K562 (cell line): Measurements from ENCODE around the gene SH2B2. TPM values are rescaled to one million over a fixed set of nuclear protein-coding genes. Genes with fewer than 3 reads are reported as not detected.

ENCODE experiments used
- ATAC-seq: fragments of 200-7000 bp; cut with Tn5 transposase; 3 replicates; pipeline ENCODE4 v1.9.1; 2020; ENCODE audit warnings: moderate library complexity
- BruUV-seq: library from RNA; stranded (reverse); fragments of 400-500 nt; replicated peaks from 2 replicates; lab custom pipeline; 2021; lab: Mats Ljungman, UMichigan
- CTCF ChIA-PET: fragments of 300-600 bp; formaldehyde crosslinking; extraction: SDS; loops from one replicate; lab custom pipeline; 2021; ENCODE audit warnings: low intra/inter-chr PET ratio; lab: Yijun Ruan, JAX
- POLR2A ChIA-PET: fragments of 300-600, 350-650 bp; sonication (Branson Sonifier 250); formaldehyde crosslinking; extraction: SDS; loops from one replicate; lab custom pipeline; 2021; ENCODE audit warnings: antibody characterized with exemption, inconsistent platforms; lab: Yijun Ruan, JAX
- DNase-seq, 4 experiments: peaks; one replicate each; pipeline versions ENCODE4 v3.0.0 to v3.0.0-alpha.2; 2011 to 2018; ENCODE audit warnings: low spot score in 3 of 4, mixed read lengths in 3 of 4; ENCODE audit errors: extremely low read depth in 1 of 4
- FAIRE-seq: peaks from 2 replicates; lab custom pipeline; 2011; peaks lifted over from hg19 to GRCh38; lab: Jason Lieb, UNC
- H2AFZ ChIP-seq: 2 replicates; pipeline ENCODE4 v1.6.0; 2011; ENCODE audit warnings: low read depth, low read length, control low read depth, inconsistent platforms
- H3K27ac ChIP-seq: fragments of 200-600 bp; 3 replicates; pipeline ENCODE4 v1.8.0; 2011; ENCODE audit warnings: low read depth, mild to moderate bottlenecking, control low read depth, inconsistent platforms, low read length, moderate library complexity, mixed read lengths; ENCODE audit errors: extremely low read depth
- H3K27me3 ChIP-seq, 2 experiments: fragments of 300-600 bp in 1 of 2; 2 replicates in 1 of 2; 3 replicates in 1 of 2; pipeline versions ENCODE4 v1.6.0 to v1.8.0; 2011; ENCODE audit warnings: inconsistent platforms in 2 of 2, low read length in 2 of 2, mild to moderate bottlenecking in 1 of 2, mixed read lengths in 1 of 2, moderate library complexity in 1 of 2; ENCODE audit not compliant: control insufficient read depth in 2 of 2, insufficient read depth in 2 of 2
- H3K36me3 ChIP-seq: fragments of 300-600 bp; 3 replicates; pipeline ENCODE4 v1.8.0; 2011; ENCODE audit warnings: mild to moderate bottlenecking, low read length, inconsistent platforms; ENCODE audit not compliant: control insufficient read depth, insufficient read depth
- H3K4me1 ChIP-seq, 2 experiments: fragments of 200-600 bp in 1 of 2; replicated peaks in 1 of 2; 2 replicates in 1 of 2; 3 replicates in 1 of 2; pipeline versions ENCODE4 v1.5.1 to v1.8.0; 2011; ENCODE audit warnings: inconsistent platforms in 2 of 2, low read length in 2 of 2, mild to moderate bottlenecking in 1 of 2, mixed read lengths in 1 of 2, moderate library complexity in 1 of 2; ENCODE audit not compliant: control insufficient read depth in 2 of 2, insufficient read depth in 2 of 2
- H3K4me2 ChIP-seq: 2 replicates; pipeline ENCODE4 v1.6.1; 2011; ENCODE audit warnings: low read length, control low read depth, inconsistent platforms, mixed read lengths; ENCODE audit not compliant: insufficient read depth
- H3K4me3 ChIP-seq: fragments of 200-600 bp; sonication (generic), shearing (Covaris generic); 2 replicates; pipeline ENCODE4 v1.5.1; 2016; ENCODE audit warnings: control low read depth, inconsistent platforms
- H3K79me2 ChIP-seq: fragments of 200-600 bp; 3 replicates; pipeline ENCODE4 v1.8.0; 2011; ENCODE audit warnings: low read length, inconsistent platforms; ENCODE audit not compliant: control insufficient read depth, insufficient read depth
- H3K9ac ChIP-seq, 2 experiments: 2 replicates each; pipeline versions ENCODE4 v1.6.0 to v1.6.1; 2011; ENCODE audit warnings: low read depth in 2 of 2, low read length in 2 of 2, control low read depth in 1 of 2, inconsistent platforms in 1 of 2, mild to moderate bottlenecking in 1 of 2, mixed read lengths in 1 of 2; ENCODE audit not compliant: insufficient read depth in 1 of 2
- H3K9me1 ChIP-seq: one replicate; pipeline ENCODE4 v1.6.0; 2011; ENCODE audit warnings: inconsistent platforms, mild to moderate bottlenecking, low read length, moderate library complexity; ENCODE audit not compliant: control insufficient read depth, insufficient read depth
- H3K9me3 ChIP-seq: replicated peaks from 2 replicates; pipeline ENCODE4 v1.5.1; 2011; ENCODE audit warnings: low read depth, low read length, inconsistent platforms; ENCODE audit not compliant: control insufficient read depth, insufficient read depth
- H4K20me1 ChIP-seq: replicated peaks from 2 replicates; pipeline ENCODE4 v1.6.1; 2011; ENCODE audit warnings: low read length, inconsistent platforms, mixed read lengths; ENCODE audit not compliant: control insufficient read depth, insufficient read depth
- AFF1 ChIP-seq, 2 experiments: fragments of 450-650 bp; IDR thresholded peaks; 2 replicates each; pipeline ENCODE4 v1.6.1; 2018; ENCODE audit warnings: mild to moderate bottlenecking in 2 of 2, low read depth in 1 of 2; ENCODE audit not compliant: partially characterized antibody in 2 of 2
- BCL6 ChIP-seq: fragments of 250-450 bp; sonication (Bioruptor Pico); IDR thresholded peaks from 2 replicates; pipeline ENCODE4 v1.4.0; 2020
- CHCHD3 ChIP-seq: fragments of 250-450 bp; sonication (Bioruptor Pico); IDR thresholded peaks from 2 replicates; pipeline ENCODE4 v2.1.2; 2022; ENCODE audit warnings: mild to moderate bottlenecking
- DMBX1 ChIP-seq: fragments of 250-450 bp; sonication (Bioruptor Pico); IDR thresholded peaks from 2 replicates; pipeline ENCODE4 v1.8.0; 2022; ENCODE audit warnings: inconsistent platforms, mild to moderate bottlenecking, moderate library complexity, borderline replicate concordance
- HDAC8 ChIP-seq: fragments of 450-650 bp; IDR thresholded peaks from 2 replicates; pipeline ENCODE4 v1.6.1; 2016; ENCODE audit warnings: mild to moderate bottlenecking, missing genetic modification characterization, moderate library complexity, missing compliant biosample characterization
- HOMEZ ChIP-seq: fragments of 250-450 bp; sonication (Bioruptor Pico); IDR thresholded peaks from 2 replicates; pipeline ENCODE4 v1.4.0; 2020; ENCODE audit warnings: mild to moderate bottlenecking, moderate library complexity
- KAT7 ChIP-seq: sonication (generic); formaldehyde crosslinking; IDR thresholded peaks from 2 replicates; pipeline ENCODE4 v1.8.0; 2022; ENCODE audit warnings: missing genetic modification reagents, mild to moderate bottlenecking, borderline replicate concordance
- MYBL2 ChIP-seq, 2 experiments: fragments of 450-650 bp in 1 of 2; sonication (generic) in 1 of 2; formaldehyde crosslinking in 1 of 2; IDR thresholded peaks; 2 replicates each; pipeline versions ENCODE4 v1.6.1 to v1.8.1; 2017 to 2022; ENCODE audit warnings: borderline replicate concordance in 1 of 2, inconsistent platforms in 1 of 2, low read depth in 1 of 2, mild to moderate bottlenecking in 1 of 2, missing genetic modification reagents in 1 of 2, moderate library complexity in 1 of 2
- NCOR1 ChIP-seq: fragments of 450-650 bp; IDR thresholded peaks from 2 replicates; pipeline ENCODE4 v1.6.1; 2016; ENCODE audit warnings: mild to moderate bottlenecking, moderate library complexity
- PHTF2 ChIP-seq: fragments of 250-450 bp; sonication (Bioruptor Pico); IDR thresholded peaks from 2 replicates; pipeline ENCODE4 v1.5.0; 2021; ENCODE audit warnings: mild to moderate bottlenecking
- PML ChIP-seq: IDR thresholded peaks from 2 replicates; pipeline ENCODE4 v1.6.1; 2012; ENCODE audit warnings: low read length, inconsistent platforms
- U2AF1 ChIP-seq: fragments of 200-400 bp; formaldehyde crosslinking; optimal IDR thresholded peaks from 2 replicates; pipeline ENCODE3; 2017; ENCODE audit warnings: mild to moderate bottlenecking, low read depth, low read length, moderate library complexity
- WHSC1 ChIP-seq: IDR thresholded peaks from one replicate; pipeline ENCODE4 v1.6.1; 2012; ENCODE audit warnings: low read length, control low read depth, inconsistent platforms
- ZBTB1 ChIP-seq: sonication (generic); formaldehyde crosslinking; IDR thresholded peaks from 2 replicates; pipeline ENCODE4 v1.8.1; 2023; ENCODE audit warnings: missing genetic modification reagents, low read depth, mild to moderate bottlenecking, borderline replicate concordance
- ZNF778 ChIP-seq: fragments of 450-650 bp; formaldehyde crosslinking; IDR thresholded peaks from 2 replicates; pipeline ENCODE4 v1.4.0; 2020; ENCODE audit warnings: mild to moderate bottlenecking, moderate library complexity
- WGBS: fragments of 100-300 bp; shearing (Covaris generic); methylation state at CpG from one replicate; pipeline ENCODE4 v1.1.6; 2016; ENCODE audit warnings: low coverage, mixed read lengths; ENCODE audit not compliant: insufficient coverage; ENCODE audit errors: missing lambda C conversion rate; 5-methylcytosine and 5-hydroxymethylcytosine counted together
- in situ Hi-C: fragments of 300-500 bp; cut with MboI; formaldehyde crosslinking; loops from 4 replicates; pipeline ENCODE4 v1.15.0; 2018; ENCODE audit warnings: inconsistent platforms, mixed read lengths
- intact Hi-C: fragments of 100-400 bp; cut with micrococcal nuclease; formaldehyde crosslinking; loops from 2 replicates; pipeline ENCODE4 v1.14.2; 2022
- polyA plus RNA-seq, 8 experiments: library from polyadenylated mRNA; depleted of rRNA in 4 of 8; stranded (reverse) in 5 of 8; unstranded in 3 of 8; fragments of >200 nt; fragmentation: Nextera tagmentation in 2 of 8; fragmentation: Illumina TruSeq in 1 of 8; extraction: Ambion mirVana in 2 of 8; extraction: Trizol in 1 of 8; gene quantifications; 2 replicates each; pipeline versions ENCODE4 v1.2.1 to v1.2.3, GENCODE V29; 2011 to 2014; ENCODE audit warnings: inconsistent platforms in 1 of 8, missing spikeins in 1 of 8
- total RNA-seq, 7 experiments: library from RNA; depleted of rRNA in 6 of 7; stranded (reverse); fragments of >200 nt in 6 of 7; fragmentation: Illumina TruSeq in 2 of 7; extraction: Trizol in 2 of 7; gene quantifications; 2 replicates each; pipeline versions ENCODE4 v1.2.1 to v1.2.3, GENCODE V29; 2011 to 2021; ENCODE audit warnings: low replicate concordance in 1 of 7

Gene SH2B2
- total and polyA plus RNA-seq, 9 of the 15 experiments (the other 6 are each of a cell fraction or from before 2014, with no cell fraction given), result 0.03 to 0.89 (median 0.07) TPM; not detected in 4

- ATAC-seq (no peak), FAIRE-seq (no peak), DNase-seq (no peak)
- no TSS peak for BruUV-seq
- no peak overlapping the region for H3K9ac ChIP-seq
- CTCF ChIA-PET, result no interaction called here
- H3K4me1 ChIP-seq, result peaks cover 0 to 27% of the 10 kb centered on the region in 2 experiments; a peak in 2 of 5 replicates
- POLR2A ChIA-PET, result interaction anchor here (1.0 kb wide), 1 partner anchor 144 kb away, joined by 4 read pairs; no protein-coding TSS in a partner anchor
- H3K27me3 ChIP-seq, result peaks cover 26 to 81% of the 10 kb centered on the region in 2 experiments; a peak in 4 of 5 replicates
- H3K36me3 ChIP-seq, result no peaks in the 10 kb centered on the region
- no peaks in the 10 kb centered on the region; the same call in 1 of the 2 replicates for H4K20me1 ChIP-seq
- H2AFZ ChIP-seq, result no peak overlapping the region
- in situ Hi-C loops (loop anchor here (25.0 kb wide), 1 partner anchor 357 kb away; the partner anchor contains the start of genes POLR2J2 and SPDYE2B), intact Hi-C loops (no loop called here)
- no peaks in the 10 kb centered on the region for H3K9me1 ChIP-seq
- H3K4me2 ChIP-seq, result no peak overlapping the region
- WGBS, result 22% methylated on average over 15 of the region's 17 CpGs
- TF ChIP-seq AFF1 (IDR thresholded peaks at IDR 0.05; ENCODE audit: low read depth in 1 of 2, partially characterized antibody in 2 of 2) (no peak), DMBX1 (CRISPR knock-in tag) (no peak), BCL6 (CRISPR knock-in tag) (no peak), U2AF1 (no peak), ZBTB1 (CRISPR knock-in tag) (no peak), NCOR1 (no peak), HDAC8 (tag) (no peak), MYBL2 (IDR thresholded peaks at IDR 0.05; ENCODE audit: low read depth) (no peak), MYBL2 (CRISPR knock-in tag; IDR thresholded peaks at IDR 0.05; ENCODE audit: borderline replicate concordance) (no peak), WHSC1 (no peak), PML (no peak), ZNF778 (CRISPR knock-in tag) (no peak), KAT7 (CRISPR knock-in tag) (no peak), PHTF2 (CRISPR knock-in tag) (no peak), CHCHD3 (no peak), HOMEZ (CRISPR knock-in tag) (no peak)
- no peaks in the 10 kb centered on the region for H3K79me2 ChIP-seq
- H3K27ac ChIP-seq, result no peak overlapping the region
- no peaks in the 10 kb centered on the region for H3K9me3 ChIP-seq
- no peak overlapping the region for H3K4me3 ChIP-seq
Measured at GRCh38 chr7:102305414-102306268, 19.0 kb downstream of the SH2B2 start.
